Thyroid gland (tissue), 4 donors: ENCODE data around the gene PRM2.

ENCODE experiments used
- POLR2A ChIP-seq, 2 donors: fragments of 450-650 bp; IDR thresholded peaks; one replicate each; pipeline ENCODE4 v1.6.1; 2017; ENCODE audit warnings: antibody characterized with exemption in 2 of 2, mild to moderate bottlenecking in 2 of 2, moderate library complexity in 1 of 2
- TF ChIP-seq, protein P1 (sequence below), 6 experiments: fragments of 200-600 bp in 3 of 6; fragments of 450-650 bp in 3 of 6; sonication (generic) in 3 of 6; IDR thresholded peaks; one replicate each; pipeline ENCODE4 v1.5.1; 2016 to 2019; ENCODE audit warnings: antibody characterized with exemption in 6 of 6, mild to moderate bottlenecking in 2 of 6, inconsistent platforms in 1 of 6, moderate library complexity in 1 of 6

DNA sequence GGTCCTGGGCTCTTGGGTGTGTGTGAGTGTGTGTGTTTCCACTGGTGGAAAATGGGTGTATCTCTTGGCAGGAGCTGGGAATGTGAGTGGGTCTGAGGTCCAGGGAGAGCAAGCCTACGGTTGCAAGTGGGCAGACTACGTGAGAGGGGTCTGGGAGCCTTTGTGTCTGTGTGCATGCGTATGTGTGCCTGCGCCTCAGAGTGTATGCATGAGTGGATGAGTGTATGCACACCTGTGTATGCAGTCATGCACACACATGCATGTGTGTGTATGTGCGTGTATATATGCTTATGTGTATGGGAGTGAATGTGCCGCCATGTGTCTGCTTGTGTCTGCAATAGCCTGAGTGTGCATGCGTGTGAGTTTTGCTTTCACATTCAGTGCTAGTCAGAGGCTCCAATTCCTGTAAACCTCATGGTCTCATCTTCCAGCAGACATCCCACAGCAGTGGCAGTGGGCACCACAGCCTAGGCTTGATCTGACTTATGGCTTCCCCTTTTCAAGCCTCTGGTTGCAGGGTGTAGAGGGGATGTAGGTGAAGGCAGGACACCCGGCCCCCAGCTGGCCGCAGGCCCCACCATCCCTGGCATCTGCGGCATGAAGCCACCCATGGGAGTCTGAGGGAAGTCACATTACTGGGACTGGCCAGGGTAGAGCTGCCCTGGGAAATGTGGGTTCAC, 49.3 kb upstream of the PRM2 start:
- TF ChIP-seq POLR2A (IDR thresholded peaks at IDR 0.05): no peak
- TF ChIP-seq, protein P1, sequence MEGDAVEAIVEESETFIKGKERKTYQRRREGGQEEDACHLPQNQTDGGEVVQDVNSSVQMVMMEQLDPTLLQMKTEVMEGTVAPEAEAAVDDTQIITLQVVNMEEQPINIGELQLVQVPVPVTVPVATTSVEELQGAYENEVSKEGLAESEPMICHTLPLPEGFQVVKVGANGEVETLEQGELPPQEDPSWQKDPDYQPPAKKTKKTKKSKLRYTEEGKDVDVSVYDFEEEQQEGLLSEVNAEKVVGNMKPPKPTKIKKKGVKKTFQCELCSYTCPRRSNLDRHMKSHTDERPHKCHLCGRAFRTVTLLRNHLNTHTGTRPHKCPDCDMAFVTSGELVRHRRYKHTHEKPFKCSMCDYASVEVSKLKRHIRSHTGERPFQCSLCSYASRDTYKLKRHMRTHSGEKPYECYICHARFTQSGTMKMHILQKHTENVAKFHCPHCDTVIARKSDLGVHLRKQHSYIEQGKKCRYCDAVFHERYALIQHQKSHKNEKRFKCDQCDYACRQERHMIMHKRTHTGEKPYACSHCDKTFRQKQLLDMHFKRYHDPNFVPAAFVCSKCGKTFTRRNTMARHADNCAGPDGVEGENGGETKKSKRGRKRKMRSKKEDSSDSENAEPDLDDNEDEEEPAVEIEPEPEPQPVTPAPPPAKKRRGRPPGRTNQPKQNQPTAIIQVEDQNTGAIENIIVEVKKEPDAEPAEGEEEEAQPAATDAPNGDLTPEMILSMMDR (IDR thresholded peaks at IDR 0.05): no peak
